Chondrocyte (in vitro differentiated cells): ENCODE data around the gene HYOU1. TPM values are rescaled to one million over a fixed set of nuclear protein-coding genes. Genes with fewer than 3 reads are reported as not detected.

Experiments used
- DNase-seq: peaks from one replicate; pipeline ENCODE4 v3.0.0; 2021; ENCODE audit warnings: mixed read lengths, low spot score
- H3K27ac Mint-ChIP-seq: one replicate; pipeline ENCODE4 v1.8.0; 2021; ENCODE audit warnings: mild to moderate bottlenecking, moderate library complexity, mixed read lengths; ENCODE audit not compliant: unreplicated experiment
- H3K27me3 Mint-ChIP-seq: 2 replicates; pipeline ENCODE4 v1.8.0; 2021; ENCODE audit warnings: low read depth, mixed read lengths
- H3K36me3 Mint-ChIP-seq: 2 replicates; pipeline ENCODE4 v1.8.0; 2021; ENCODE audit warnings: low read depth, mixed read lengths
- H3K4me1 Mint-ChIP-seq: 2 replicates; pipeline ENCODE4 v1.8.0; 2021; ENCODE audit warnings: low read depth, mild to moderate bottlenecking, mixed read lengths
- H3K4me3 Mint-ChIP-seq: one replicate; pipeline ENCODE4 v1.8.0; 2021; ENCODE audit warnings: mild to moderate bottlenecking, moderate library complexity, mixed read lengths; ENCODE audit not compliant: unreplicated experiment
- H3K9me3 Mint-ChIP-seq: 2 replicates; pipeline ENCODE4 v1.8.0; 2021; ENCODE audit warnings: low read depth, mixed read lengths
- CTCF ChIP-seq: fragments of 200-600 bp; sonication (generic); IDR thresholded peaks from 2 replicates; pipeline ENCODE4 v1.5.0; 2021; ENCODE audit warnings: antibody characterized with exemption, mild to moderate bottlenecking, moderate library complexity
- total RNA-seq: library from RNA; stranded (reverse); gene quantifications from 3 replicates; pipeline ENCODE4 v1.2.1, GENCODE V29; 2021

The HYOU1 gene
- total RNA-seq, 1 donor from 2014 or later = 214 TPM

GRCh38 chr11:119084663-119085436 is 27.8 kb upstream of the HYOU1 start, which contains the start of gene HMBS:
TSS of gene HMBS (plus strand) at chr11:119084881. CDS start at chr11:119085034, 153 bp downstream.
- H3K27me3 Mint-ChIP-seq = no peaks in the 10 kb centered on the region
- H3K4me1 Mint-ChIP-seq = peaks cover 18% of the 10 kb centered on the region
- H3K9me3 Mint-ChIP-seq = no peaks in the 10 kb centered on the region
- H3K36me3 Mint-ChIP-seq = peaks cover 14% of the 10 kb centered on the region
- peak within 1 kb of the TSS; percentile 91 for H3K4me3 Mint-ChIP-seq
- no peak for TF ChIP-seq CTCF
- peak within 1 kb of the TSS; percentile 92 for H3K27ac Mint-ChIP-seq
- DNase-seq = peak; percentile 95

- no peak overlapping the region for H3K4me3 Mint-ChIP-seq
- no peaks in the 10 kb centered on the region for H3K9me3 Mint-ChIP-seq
These were observed 24.8 kb upstream of the HYOU1 start for GRCh38 chr11:119081682-119082260.

GRCh38 chr11:119078675-119079420 is 21.8 kb upstream of the HYOU1 start:
- no peaks in the 10 kb centered on the region for H3K4me1 Mint-ChIP-seq
- no peaks in the 10 kb centered on the region for H3K9me3 Mint-ChIP-seq
- peak overlapping the region; percentile 41 for H3K27ac Mint-ChIP-seq
- no peaks in the 10 kb centered on the region for H3K27me3 Mint-ChIP-seq
- no peak overlapping the region for H3K4me3 Mint-ChIP-seq
- no peak for TF ChIP-seq CTCF
- DNase-seq = no peak
- peaks cover 33% of the 10 kb centered on the region for H3K36me3 Mint-ChIP-seq

More at GRCh38 chr11:119081682-119082260, 24.8 kb upstream of the HYOU1 start:
- no peaks in the 10 kb centered on the region for H3K27me3 Mint-ChIP-seq
- H3K27ac Mint-ChIP-seq = peak overlapping the region; percentile 33
- peaks cover 27% of the 10 kb centered on the region for H3K36me3 Mint-ChIP-seq
- no peak for TF ChIP-seq CTCF
- no peak for DNase-seq
- peaks cover 16% of the 10 kb centered on the region for H3K4me1 Mint-ChIP-seq

GRCh38 chr11:119077839-119078238 is 20.8 kb upstream of the HYOU1 start:
- TF ChIP-seq CTCF = no peak
- Mint-ChIP-seq H3K4me1 (no peaks in the 10 kb centered on the region), H3K27me3 (no peaks in the 10 kb centered on the region), H3K9me3 (no peaks in the 10 kb centered on the region), H3K27ac (no peak overlapping the region), H3K4me3 (no peak overlapping the region), H3K36me3 (peaks cover 38% of the 10 kb centered on the region)
- DNase-seq = no peak
